22Rv1 (cell line): ENCODE results near the gene LYPD1.

Experiments used
- H3K27ac ChIP-seq: fragments of 450-650 bp; 2 replicates; pipeline ENCODE4 v1.5.1; 2017
- CTCF ChIP-seq: fragments of 450-650 bp; IDR thresholded peaks from 2 replicates; pipeline ENCODE4 v1.5.1; 2017; ENCODE audit warnings: mild to moderate bottlenecking
- ZFX ChIP-seq: fragments of 450-650 bp; IDR thresholded peaks from 2 replicates; pipeline ENCODE4 v1.6.1; 2017; ENCODE audit warnings: antibody characterized with exemption, borderline replicate concordance

The LYPD1 gene

GRCh38 chr2:132654335-132654734, 15.7 kb downstream of the LYPD1 start:
- TF ChIP-seq ZFX (no peak), CTCF (no peak)

GRCh38 chr2:132652474-132652873, 17.5 kb downstream of the LYPD1 start:
- H3K27ac ChIP-seq: no peak overlapping the region
- TF ChIP-seq CTCF (no peak), ZFX (no peak)

More at GRCh38 chr2:132654335-132654734, 15.7 kb downstream of the LYPD1 start:
- no peak overlapping the region for H3K27ac ChIP-seq

GRCh38 chr2:132651115-132652045, 18.6 kb downstream of the LYPD1 start:
- TF ChIP-seq ZFX (no peak), CTCF (peak; percentile 52)
- no peak overlapping the region for H3K27ac ChIP-seq

GRCh38 chr2:132646540-132647108, 23.4 kb downstream of the LYPD1 start:
- TF ChIP-seq ZFX (no peak), CTCF (no peak)
- no peak overlapping the region for H3K27ac ChIP-seq

GRCh38 chr2:132645722-132646539, 24.1 kb downstream of the LYPD1 start:
- no peak overlapping the region for H3K27ac ChIP-seq

GRCh38 chr2:132645176-132645575, 24.8 kb downstream of the LYPD1 start:
- no peak overlapping the region for H3K27ac ChIP-seq
- no peak for TF ChIP-seq CTCF
- TF ChIP-seq ZFX: no peak

More at GRCh38 chr2:132645722-132646539, 24.1 kb downstream of the LYPD1 start:
- TF ChIP-seq CTCF: no peak
- TF ChIP-seq ZFX: no peak
